ENCODE results near the gene TPM3. TPM values are rescaled to one million over a fixed set of nuclear protein-coding genes. Genes with fewer than 3 reads are reported as not detected.
"Not testable (repeated sequence)": the region's sequence is repeated elsewhere in the genome, so short reads cannot be mapped to it uniquely, and the experiment has no call there.

The TPM3 gene
- total RNA-seq, 1 donor from 2014 or later: 797 TPM

GRCh38 chr1:154171223-154171583, 20.7 kb downstream of the TPM3 start:
- intact Hi-C loops (cut with micrococcal nuclease): no loop called here

- intact Hi-C loops (cut with micrococcal nuclease): no loop called here
These were observed 21.2 kb downstream of the TPM3 start for GRCh38 chr1:154170547-154171222.

- intact Hi-C loops (cut with micrococcal nuclease): no loop called here
These were observed 24.4 kb downstream of the TPM3 start for GRCh38 chr1:154167461-154167860.

- intact Hi-C loops (cut with micrococcal nuclease): no loop called here
These were observed 25.7 kb downstream of the TPM3 start for GRCh38 chr1:154166207-154166606.

- intact Hi-C loops (cut with micrococcal nuclease): loop anchor here (2.0 kb wide), 1 partner anchor 169 kb away; the partner anchor contains the start of gene RPS27
These were observed 32.3 kb downstream of the TPM3 start for GRCh38 chr1:154159554-154159953.

- intact Hi-C loops (cut with micrococcal nuclease): loop anchor here (1.0 to 2.0 kb wide), 2 partner anchors 24 to 168 kb away; partner anchors contain the start of gene RPS27
These were observed 33.4 kb downstream of the TPM3 start for GRCh38 chr1:154158307-154159125.

- intact Hi-C loops (cut with micrococcal nuclease): loop anchor here (1.0 to 2.0 kb wide), 2 partner anchors 25 to 167 kb away; partner anchors contain the start of gene RPS27
These were observed 34.2 kb downstream of the TPM3 start for GRCh38 chr1:154157520-154158306.

GRCh38 chr1:154155251-154155650, 36.6 kb downstream of the TPM3 start:
- intact Hi-C loops (cut with micrococcal nuclease): no loop called here

- intact Hi-C loops (cut with micrococcal nuclease): no loop called here
These were observed 37.2 kb downstream of the TPM3 start, which contains the start of gene NUP210L for GRCh38 chr1:154154534-154155191. Gene NUP210L, minus strand, starts transcription at chr1:154155073.

- intact Hi-C loops (cut with micrococcal nuclease): no loop called here
These were observed 37.8 kb downstream of the TPM3 start for GRCh38 chr1:154154053-154154452.

- intact Hi-C loops (cut with micrococcal nuclease): no loop called here
These were observed 40.6 kb downstream of the TPM3 start for GRCh38 chr1:154151311-154151710.

- intact Hi-C loops (cut with micrococcal nuclease): no loop called here
These were observed 43.1 kb downstream of the TPM3 start for GRCh38 chr1:154148807-154149206.

GRCh38 chr1:154147505-154147904, 44.4 kb downstream of the TPM3 start:
- intact Hi-C loops (cut with micrococcal nuclease): not testable (repeated sequence)

- intact Hi-C loops (cut with micrococcal nuclease): no loop called here
These were observed 45.9 kb downstream of the TPM3 start for GRCh38 chr1:154145986-154146385.

- intact Hi-C loops (cut with micrococcal nuclease): no loop called here
These were observed 49.5 kb downstream of the TPM3 start for GRCh38 chr1:154142358-154142757.

- intact Hi-C loops (cut with micrococcal nuclease): no loop called here
These were observed 50.7 kb downstream of the TPM3 start for GRCh38 chr1:154141240-154141639.

GRCh38 chr1:154137888-154138287, 54.0 kb downstream of the TPM3 start:
- intact Hi-C loops (cut with micrococcal nuclease): no loop called here

- intact Hi-C loops (cut with micrococcal nuclease): no loop called here
These were observed 58.6 kb downstream of the TPM3 start for GRCh38 chr1:154133256-154133655.

- intact Hi-C loops (cut with micrococcal nuclease): no loop called here
These were observed 62.4 kb downstream of the TPM3 start for GRCh38 chr1:154129391-154129970.

- intact Hi-C loops (cut with micrococcal nuclease): not testable (repeated sequence)
These were observed 68.7 kb downstream of the TPM3 start for GRCh38 chr1:154123205-154123604.

- intact Hi-C loops (cut with micrococcal nuclease): no loop called here
These were observed 74.3 kb downstream of the TPM3 start for GRCh38 chr1:154117642-154118041.

Data from T-helper 2 cell treated with Interferon-gamma antibody and Interleukin-4, amounts not matched to agents 100 ng/mL and 5 ng/mL, for 36 hours (primary cell).